Endothelial cell of umbilical vein (primary cell): ENCODE data around the gene CACNA2D3. TPM values are rescaled to one million over a fixed set of nuclear protein-coding genes. Genes with fewer than 3 reads are reported as not detected.

Experiments
- BruUV-seq: library from RNA; stranded (reverse); fragments of 400-500 nt; replicated peaks from 2 replicates; lab custom pipeline; 2021; lab: Mats Ljungman, UMichigan
- CTCF ChIA-PET: fragments of 300-600, 350-600 bp; sonication (Branson Sonifier 250); formaldehyde crosslinking; loops from one replicate; lab custom pipeline; 2021; ENCODE audit warnings: antibody characterized with exemption, inconsistent platforms; lab: Charles Lee
- POLR2A ChIA-PET: fragments of 300-600, 350-600 bp; sonication (Branson Sonifier 250); formaldehyde crosslinking; loops from one replicate; lab custom pipeline; 2021; ENCODE audit warnings: antibody characterized with exemption, inconsistent platforms; lab: Charles Lee
- DNase-seq: peaks from one replicate; pipeline ENCODE4 v3.0.0-alpha.2; 2011; ENCODE audit warnings: low read depth, low spot score
- FAIRE-seq: peaks from 2 replicates; lab custom pipeline; 2011; peaks lifted over from hg19 to GRCh38; lab: Jason Lieb, UNC
- H2AFZ ChIP-seq: 2 replicates; pipeline ENCODE4 v1.6.0; 2012; ENCODE audit warnings: low read depth, low read length, control low read depth, inconsistent platforms
- H3K27ac ChIP-seq: 2 replicates; pipeline ENCODE4 v1.5.1; 2011; ENCODE audit warnings: low read depth, mild to moderate bottlenecking, control low read depth, low read length, moderate library complexity; ENCODE audit not compliant: insufficient read depth
- H3K27me3 ChIP-seq, 2 experiments: 2 replicates each; pipeline versions ENCODE4 v1.6.0 to v1.6.1; 2011; ENCODE audit warnings: low read length in 2 of 2, mixed read lengths in 1 of 2; ENCODE audit not compliant: control insufficient read depth in 2 of 2, insufficient read depth in 2 of 2
- H3K36me3 ChIP-seq, 2 experiments: 2 replicates in 1 of 2; 3 replicates in 1 of 2; pipeline ENCODE4 v1.5.1; 2011; ENCODE audit warnings: low read length in 2 of 2, mild to moderate bottlenecking in 1 of 2, moderate library complexity in 1 of 2; ENCODE audit not compliant: control insufficient read depth in 2 of 2, insufficient read depth in 2 of 2; ENCODE audit errors: extremely low read depth in 1 of 2
- H3K4me1 ChIP-seq: 3 replicates; pipeline ENCODE4 v1.5.1; 2011; ENCODE audit warnings: mild to moderate bottlenecking, low read length; ENCODE audit not compliant: control insufficient read depth, insufficient read depth; ENCODE audit errors: extremely low read depth
- H3K4me2 ChIP-seq: 2 replicates; pipeline ENCODE4 v1.6.1; 2011; ENCODE audit warnings: low read length, control low read depth, mixed read lengths; ENCODE audit not compliant: insufficient read depth
- H3K4me3 ChIP-seq, 3 experiments: fragments of 200-600 bp in 1 of 3; sonication (generic), shearing (Covaris generic) in 1 of 3; replicated peaks in 1 of 3; 2 replicates each; pipeline ENCODE4 v1.5.1; 2011 to 2016; ENCODE audit warnings: control low read depth in 3 of 3, low read length in 3 of 3, mild to moderate bottlenecking in 2 of 3, inconsistent platforms in 1 of 3, low read depth in 1 of 3, moderate library complexity in 1 of 3; ENCODE audit not compliant: insufficient read depth in 1 of 3
- H3K79me2 ChIP-seq: 2 replicates; pipeline ENCODE4 v1.6.0; 2012; ENCODE audit warnings: low read length, inconsistent platforms; ENCODE audit not compliant: control insufficient read depth, insufficient read depth
- H3K9ac ChIP-seq: replicated peaks from 2 replicates; pipeline ENCODE3; 2011; ENCODE audit warnings: low read length, control low read depth; ENCODE audit not compliant: insufficient read depth; ENCODE audit errors: extremely low read depth
- H3K9me1 ChIP-seq: replicated peaks from 3 replicates; pipeline ENCODE4 v1.6.0; 2011; ENCODE audit warnings: mild to moderate bottlenecking, low read length; ENCODE audit not compliant: control insufficient read depth, insufficient read depth; ENCODE audit errors: extremely low read depth
- H3K9me3 ChIP-seq: replicated peaks from 2 replicates; pipeline ENCODE4 v1.5.1; 2012; ENCODE audit warnings: low read length, inconsistent platforms; ENCODE audit not compliant: control insufficient read depth, insufficient read depth
- H4K20me1 ChIP-seq: replicated peaks from 2 replicates; pipeline ENCODE3; 2011; ENCODE audit warnings: mild to moderate bottlenecking, low read length; ENCODE audit not compliant: control insufficient read depth, insufficient read depth; ENCODE audit errors: extremely low read depth
- CTCF ChIP-seq, 2 donors: IDR thresholded peaks; 1 replicate in 1 of 2; 2 replicates in 1 of 2; pipeline ENCODE4 v1.5.1; 2011; ENCODE audit warnings: low read length in 2 of 2, mild to moderate bottlenecking in 2 of 2, moderate library complexity in 2 of 2, control low read depth in 1 of 2, inconsistent platforms in 1 of 2, low read depth in 1 of 2; ENCODE audit not compliant: insufficient read depth in 1 of 2; ENCODE audit errors: extremely low read depth in 1 of 2
- EZH2 ChIP-seq: IDR thresholded peaks from 2 replicates; pipeline ENCODE4 v1.6.1; 2012; ENCODE audit warnings: borderline replicate concordance, low read depth, mild to moderate bottlenecking, moderate library complexity, low read length, inconsistent platforms; ENCODE audit not compliant: severe bottlenecking
- FOS ChIP-seq: IDR thresholded peaks from 2 replicates; pipeline ENCODE4 v1.6.1; 2011; ENCODE audit warnings: mild to moderate bottlenecking, low read length, moderate library complexity, borderline replicate concordance; ENCODE audit not compliant: insufficient read depth
- GATA2 ChIP-seq: IDR thresholded peaks from 2 replicates; pipeline ENCODE4 v1.7.0; 2011; ENCODE audit warnings: low read depth, mild to moderate bottlenecking, moderate library complexity, mixed read lengths, low read length; ENCODE audit not compliant: insufficient read length, insufficient read depth
- JUN ChIP-seq: IDR thresholded peaks from 2 replicates; pipeline ENCODE4 v1.6.1; 2011; ENCODE audit warnings: borderline replicate concordance, low read depth; ENCODE audit not compliant: insufficient read length, insufficient read depth
- MAX ChIP-seq: IDR thresholded peaks from 2 replicates; pipeline ENCODE4 v1.6.1; 2011; ENCODE audit not compliant: insufficient read depth, insufficient read length
- MYC ChIP-seq: IDR thresholded peaks from one replicate; pipeline ENCODE4 v1.6.1; 2011; ENCODE audit warnings: mild to moderate bottlenecking, low read depth, low read length
- POLR2A ChIP-seq: IDR thresholded peaks from 2 replicates; pipeline ENCODE4 v1.6.1; 2012; ENCODE audit warnings: low read depth, mild to moderate bottlenecking, control low read depth, low read length
- POLR2AphosphoS5 ChIP-seq: IDR thresholded peaks from 2 replicates; pipeline ENCODE4 v1.6.1; 2012; ENCODE audit warnings: low read depth, mild to moderate bottlenecking, control low read depth, low read length, moderate library complexity; ENCODE audit not compliant: insufficient read depth
- dilution Hi-C: fragments of 300-500 bp; cut with MboI; formaldehyde crosslinking; loops from one replicate; pipeline ENCODE4 v1.15.0; 2019; ENCODE audit warnings: low sequenced_read_pairs; ENCODE audit not compliant: extremely low pct_ligation_motif_present
- intact Hi-C: fragments of 100-400 bp; cut with micrococcal nuclease; formaldehyde crosslinking; loops from one replicate; pipeline ENCODE4 v1.10.0; 2022
- polyA plus RNA-seq, 4 experiments: library from polyadenylated mRNA; depleted of rRNA in 3 of 4; stranded (reverse) in 3 of 4; unstranded in 1 of 4; fragments of >200 nt; gene quantifications; 2 replicates each; pipeline versions ENCODE4 v1.2.1 to v1.2.3, GENCODE V29; 2011 to 2012; ENCODE audit warnings: missing spikeins in 1 of 4
- total RNA-seq: library from RNA; stranded (reverse); gene quantifications from 2 replicates; pipeline ENCODE4 v1.2.3, GENCODE V29; 2021

Gene CACNA2D3
- total and polyA plus RNA-seq, 2 donors (not counting 3 experiments of a cell fraction or from before 2014, with no cell fraction given): not detected

GRCh38 chr3:54547051-54547450 lies 424.7 kb downstream of the CACNA2D3 start:
- Histone ChIP-seq H3K36me3 (no peaks in the 10 kb centered on the region), H3K4me2 (no peak overlapping the region), H3K9ac (no peak overlapping the region), H3K27ac (no peak overlapping the region), H3K79me2 (no peaks in the 10 kb centered on the region), H4K20me1 (no peaks in the 10 kb centered on the region), H3K4me1 (no peaks in the 10 kb centered on the region), H3K9me1 (no peaks in the 10 kb centered on the region), H3K4me3 (no peak overlapping the region), H2AFZ (no peak overlapping the region), H3K27me3 (no peaks in the 10 kb centered on the region), H3K9me3 (no peaks in the 10 kb centered on the region)
- TF ChIP-seq FOS (no peak), MYC (no peak), POLR2A (no peak), CTCF (IDR thresholded peaks at IDR 0.05; ENCODE audit: extremely low read depth in 1 of 2, insufficient read depth in 1 of 2, low read depth in 1 of 2, low read length in 2 of 2) (no peak), GATA2 (no peak), MAX (no peak)
- no peak for FAIRE-seq
- dilution Hi-C loops: no loop called here
- intact Hi-C loops: no loop called here
- CTCF ChIA-PET: no interaction called here
- no TSS peak for BruUV-seq
- no peak for DNase-seq
- POLR2A ChIA-PET: no interaction called here

DNA sequence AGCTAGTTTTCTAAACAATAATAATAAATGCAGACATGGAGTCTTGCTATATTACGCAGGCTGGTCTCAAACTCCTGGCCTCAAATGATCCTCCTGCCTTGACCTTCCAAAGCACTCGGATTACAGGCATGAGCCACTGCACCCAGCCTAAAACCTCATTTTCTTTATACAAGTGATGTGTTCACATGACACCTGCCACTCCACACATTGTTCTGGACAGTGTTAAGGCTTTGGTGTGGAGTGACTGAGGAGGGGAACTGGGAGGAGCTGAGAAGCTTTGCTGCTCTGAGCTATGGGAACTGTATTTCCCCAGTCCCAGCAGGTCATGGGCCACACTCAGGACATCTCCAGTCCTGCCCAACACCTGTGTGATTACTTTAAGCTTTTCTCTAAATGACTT lies 425.5 kb downstream of the CACNA2D3 start:
- intact Hi-C loops: no loop called here
- FAIRE-seq: no peak
- H3K9me1 ChIP-seq: no peaks in the 10 kb centered on the region

More for the DNA sequence above, 425.5 kb downstream of the CACNA2D3 start:
- Histone ChIP-seq H3K9ac (no peak overlapping the region), H4K20me1 (no peaks in the 10 kb centered on the region), H3K4me1 (no peaks in the 10 kb centered on the region), H3K36me3 (no peaks in the 10 kb centered on the region), H3K27ac (no peak overlapping the region), H3K27me3 (no peaks in the 10 kb centered on the region), H3K79me2 (no peaks in the 10 kb centered on the region), H2AFZ (no peak overlapping the region), H3K4me3 (no peak overlapping the region), H3K9me3 (no peaks in the 10 kb centered on the region), H3K4me2 (no peak overlapping the region)
- CTCF ChIA-PET: no interaction called here
- dilution Hi-C loops: no loop called here
- POLR2A ChIA-PET: no interaction called here
- DNase-seq: no peak
- BruUV-seq: no TSS peak
- TF ChIP-seq JUN: no peak
- TF ChIP-seq POLR2AphosphoS5: no peak
- TF ChIP-seq EZH2: no peak
- TF ChIP-seq FOS: no peak
